ENCODE results near the gene ST3GAL3.

ST3GAL3 gene

GRCh38 chr1:43925846-43926245 lies 218.5 kb downstream of the ST3GAL3 start (continued):
- TF ChIP-seq, protein P1, sequence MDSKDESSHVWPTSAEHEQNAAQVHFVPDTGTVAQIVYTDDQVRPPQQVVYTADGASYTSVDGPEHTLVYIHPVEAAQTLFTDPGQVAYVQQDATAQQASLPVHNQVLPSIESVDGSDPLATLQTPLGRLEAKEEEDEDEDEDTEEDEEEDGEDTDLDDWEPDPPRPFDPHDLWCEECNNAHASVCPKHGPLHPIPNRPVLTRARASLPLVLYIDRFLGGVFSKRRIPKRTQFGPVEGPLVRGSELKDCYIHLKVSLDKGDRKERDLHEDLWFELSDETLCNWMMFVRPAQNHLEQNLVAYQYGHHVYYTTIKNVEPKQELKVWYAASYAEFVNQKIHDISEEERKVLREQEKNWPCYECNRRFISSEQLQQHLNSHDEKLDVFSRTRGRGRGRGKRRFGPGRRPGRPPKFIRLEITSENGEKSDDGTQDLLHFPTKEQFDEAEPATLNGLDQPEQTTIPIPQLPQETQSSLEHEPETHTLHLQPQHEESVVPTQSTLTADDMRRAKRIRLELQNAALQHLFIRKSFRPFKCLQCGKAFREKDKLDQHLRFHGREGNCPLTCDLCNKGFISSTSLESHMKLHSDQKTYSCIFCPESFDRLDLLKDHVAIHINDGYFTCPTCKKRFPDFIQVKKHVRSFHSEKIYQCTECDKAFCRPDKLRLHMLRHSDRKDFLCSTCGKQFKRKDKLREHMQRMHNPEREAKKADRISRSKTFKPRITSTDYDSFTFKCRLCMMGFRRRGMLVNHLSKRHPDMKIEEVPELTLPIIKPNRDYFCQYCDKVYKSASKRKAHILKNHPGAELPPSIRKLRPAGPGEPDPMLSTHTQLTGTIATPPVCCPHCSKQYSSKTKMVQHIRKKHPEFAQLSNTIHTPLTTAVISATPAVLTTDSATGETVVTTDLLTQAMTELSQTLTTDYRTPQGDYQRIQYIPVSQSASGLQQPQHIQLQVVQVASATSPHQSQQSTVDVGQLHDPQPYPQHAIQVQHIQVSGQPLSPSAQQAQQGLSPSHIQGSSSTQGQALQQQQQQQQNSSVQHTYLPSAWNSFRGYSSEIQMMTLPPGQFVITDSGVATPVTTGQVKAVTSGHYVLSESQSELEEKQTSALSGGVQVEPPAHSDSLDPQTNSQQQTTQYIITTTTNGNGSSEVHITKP (tag by site-specific recombination; IDR thresholded peaks at IDR 0.05): no peak
- TF ChIP-seq ZNF830 (tag by site-specific recombination; IDR thresholded peaks at IDR 0.05; ENCODE audit: low read depth): no peak

- no peak overlapping the region for H3K27ac ChIP-seq (ENCODE audit: extremely low read depth, low read depth, low read length)
- no peaks in the 10 kb centered on the region for H3K9me3 ChIP-seq (ENCODE audit: control insufficient read depth, insufficient read depth, low read depth, low read length)
- H3K4me3 ChIP-seq (ENCODE audit: low read depth, low read length): no peak overlapping the region
- peaks cover 3% of the 10 kb centered on the region; the same call in 1 of the 2 replicates for H3K4me1 ChIP-seq (ENCODE audit: control insufficient read depth, insufficient read depth, low read length)
- CTCF ChIA-PET: interaction anchor here (0.6 to 12.4 kb wide), 11 partner anchors 9 to 166 kb away, joined by 3 to 555 read pairs (median 5); partner anchors contain the start of gene IPO13
- POLR2A ChIA-PET: interaction anchor here (0.5 to 0.6 kb wide), 3 partner anchors 39 to 672 kb away, joined by 3 to 5 read pairs (median 4); partner anchors contain the start of gene DPH2
- peaks cover 0 to 3% of the 10 kb centered on the region in 2 experiments; a peak in 1 of 3 replicates for H3K36me3 ChIP-seq (ENCODE audit: control insufficient read depth in 2 of 2, insufficient read depth in 1 of 2, low read length in 2 of 2)
- TF ChIP-seq ZNF677 (tag by site-specific recombination; IDR thresholded peaks at IDR 0.05) (no peak), MZF1 (tag by site-specific recombination; IDR thresholded peaks at IDR 0.05; ENCODE audit: borderline replicate concordance) (no peak), IKZF3 (tag by site-specific recombination; IDR thresholded peaks at IDR 0.05) (no peak), ZNF660 (tag by site-specific recombination; IDR thresholded peaks at IDR 0.05) (no peak), ZNF335 (tag by site-specific recombination; conservative IDR thresholded peaks at IDR 0.05) (no peak; the same call in 1 of the 2 replicates), ZNF2 (tag by site-specific recombination; IDR thresholded peaks at IDR 0.05) (peak; percentile 45; the same call in 1 of the 2 replicates), HOXA7 (CRISPR knock-in tag; IDR thresholded peaks at IDR 0.05; ENCODE audit: borderline replicate concordance) (no peak), ZBTB11 (tag by site-specific recombination; conservative IDR thresholded peaks at IDR 0.05; ENCODE audit: low read depth) (no peak), ZNF221 (tag by site-specific recombination; IDR thresholded peaks at IDR 0.05; ENCODE audit: borderline replicate concordance) (no peak), ZIC2 (tag by site-specific recombination; IDR thresholded peaks at IDR 0.05) (peak; percentile 92), ZNF404 (tag by site-specific recombination; IDR thresholded peaks at IDR 0.05) (no peak), HOXC10 (CRISPR knock-in tag; IDR thresholded peaks at IDR 0.05) (no peak), ZNF555 (tag by site-specific recombination; conservative IDR thresholded peaks at IDR 0.05) (no peak), ZNF580 (tag by site-specific recombination; IDR thresholded peaks at IDR 0.05) (no peak), ZNF174 (tag by site-specific recombination; IDR thresholded peaks at IDR 0.05) (no peak)
- TF ChIP-seq, protein P2, sequence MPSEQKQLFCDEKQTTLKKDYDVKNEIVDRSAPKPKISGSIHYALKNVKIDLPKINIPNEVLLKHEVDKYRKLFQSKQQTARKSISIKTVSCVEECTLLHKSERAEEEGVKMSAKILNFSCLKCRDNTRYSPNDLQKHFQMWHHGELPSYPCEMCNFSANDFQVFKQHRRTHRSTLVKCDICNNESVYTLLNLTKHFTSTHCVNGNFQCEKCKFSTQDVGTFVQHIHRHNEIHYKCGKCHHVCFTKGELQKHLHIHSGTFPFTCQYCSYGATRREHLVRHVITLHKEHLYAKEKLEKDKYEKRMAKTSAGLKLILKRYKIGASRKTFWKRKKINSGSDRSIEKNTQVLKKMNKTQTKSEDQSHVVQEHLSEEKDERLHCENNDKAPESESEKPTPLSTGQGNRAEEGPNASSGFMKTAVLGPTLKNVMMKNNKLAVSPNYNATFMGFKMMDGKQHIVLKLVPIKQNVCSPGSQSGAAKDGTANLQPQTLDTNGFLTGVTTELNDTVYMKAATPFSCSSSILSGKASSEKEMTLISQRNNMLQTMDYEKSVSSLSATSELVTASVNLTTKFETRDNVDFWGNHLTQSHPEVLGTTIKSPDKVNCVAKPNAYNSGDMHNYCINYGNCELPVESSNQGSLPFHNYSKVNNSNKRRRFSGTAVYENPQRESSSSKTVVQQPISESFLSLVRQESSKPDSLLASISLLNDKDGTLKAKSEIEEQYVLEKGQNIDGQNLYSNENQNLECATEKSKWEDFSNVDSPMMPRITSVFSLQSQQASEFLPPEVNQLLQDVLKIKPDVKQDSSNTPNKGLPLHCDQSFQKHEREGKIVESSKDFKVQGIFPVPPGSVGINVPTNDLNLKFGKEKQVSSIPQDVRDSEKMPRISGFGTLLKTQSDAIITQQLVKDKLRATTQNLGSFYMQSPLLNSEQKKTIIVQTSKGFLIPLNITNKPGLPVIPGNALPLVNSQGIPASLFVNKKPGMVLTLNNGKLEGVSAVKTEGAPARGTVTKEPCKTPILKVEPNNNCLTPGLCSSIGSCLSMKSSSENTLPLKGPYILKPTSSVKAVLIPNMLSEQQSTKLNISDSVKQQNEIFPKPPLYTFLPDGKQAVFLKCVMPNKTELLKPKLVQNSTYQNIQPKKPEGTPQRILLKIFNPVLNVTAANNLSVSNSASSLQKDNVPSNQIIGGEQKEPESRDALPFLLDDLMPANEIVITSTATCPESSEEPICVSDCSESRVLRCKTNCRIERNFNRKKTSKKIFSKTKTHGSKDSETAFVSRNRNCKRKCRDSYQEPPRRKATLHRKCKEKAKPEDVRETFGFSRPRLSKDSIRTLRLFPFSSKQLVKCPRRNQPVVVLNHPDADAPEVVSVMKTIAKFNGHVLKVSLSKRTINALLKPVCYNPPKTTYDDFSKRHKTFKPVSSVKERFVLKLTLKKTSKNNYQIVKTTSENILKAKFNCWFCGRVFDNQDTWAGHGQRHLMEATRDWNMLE (tag by site-specific recombination; conservative IDR thresholded peaks at IDR 0.05; ENCODE audit: low read depth): no peak
- TF ChIP-seq, protein P3, sequence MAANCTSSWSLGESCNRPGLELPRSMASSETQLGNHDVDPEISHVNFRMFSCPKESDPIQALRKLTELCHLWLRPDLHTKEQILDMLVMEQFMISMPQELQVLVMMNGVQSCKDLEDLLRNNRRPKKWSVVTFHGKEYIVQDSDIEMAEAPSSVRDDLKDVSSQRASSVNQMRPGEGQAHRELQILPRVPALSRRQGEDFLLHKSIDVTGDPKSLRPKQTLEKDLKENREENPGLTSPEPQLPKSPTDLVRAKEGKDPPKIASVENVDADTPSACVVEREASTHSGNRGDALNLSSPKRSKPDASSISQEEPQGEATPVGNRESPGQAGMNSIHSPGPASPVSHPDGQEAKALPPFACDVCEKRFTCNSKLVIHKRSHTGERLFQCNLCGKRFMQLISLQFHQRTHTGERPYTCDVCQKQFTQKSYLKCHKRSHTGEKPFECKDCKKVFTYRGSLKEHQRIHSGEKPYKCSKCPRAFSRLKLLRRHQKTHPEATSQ (tag by site-specific recombination; IDR thresholded peaks at IDR 0.05): no peak
Measured at GRCh38 chr1:43930168-43930948, 223.0 kb downstream of the ST3GAL3 start.
